LoVo (cell line): ENCODE data around the gene YPEL2.
"Not testable (repeated sequence)": the region's sequence is repeated elsewhere in the genome, so short reads cannot be mapped to it uniquely, and the experiment has no call there.

Source experiments
- DNase-seq: peaks from one replicate; pipeline ENCODE4 v3.0.0-alpha.2; 2016; ENCODE audit warnings: low spot score

YPEL2 gene

GRCh38 chr17:59406808-59407381 is 75.4 kb downstream of the YPEL2 start:
- no peak for DNase-seq

DNA sequence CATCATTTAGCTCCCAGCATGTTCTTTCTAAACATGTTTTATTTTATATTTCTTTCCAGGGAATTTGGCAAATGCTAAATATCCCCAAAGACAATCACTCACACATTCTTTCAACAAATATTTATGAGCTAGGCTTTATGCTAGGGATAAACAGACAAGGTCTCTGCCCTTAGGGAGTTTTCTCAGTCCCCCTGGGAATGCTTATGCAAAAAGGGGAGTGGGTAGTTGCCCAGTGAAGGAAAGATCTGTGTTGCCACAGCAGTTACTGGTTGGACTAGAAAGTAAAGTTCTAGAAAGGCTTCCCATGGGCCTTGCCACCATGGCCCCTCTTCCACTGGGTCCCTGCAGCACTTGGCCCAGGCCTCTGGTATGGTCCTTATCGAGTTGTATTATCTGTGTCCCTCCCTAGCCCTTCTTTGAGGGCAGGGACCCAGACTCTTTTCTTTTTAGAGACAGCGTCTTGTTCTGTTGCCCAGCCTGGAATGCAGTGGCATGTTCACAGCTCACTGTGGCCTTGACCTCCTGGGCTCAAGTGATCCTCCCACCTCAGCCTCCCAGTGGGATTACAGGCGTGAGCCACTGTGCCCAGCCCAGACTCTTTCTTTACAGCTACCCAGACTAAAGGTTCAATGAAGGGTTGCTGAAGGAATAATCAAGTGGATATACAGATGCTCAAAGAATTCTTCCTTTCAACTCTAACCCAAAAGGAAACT is 78.0 kb downstream of the YPEL2 start:
- no peak for DNase-seq

GRCh38 chr17:59410049-59410437 is 78.6 kb downstream of the YPEL2 start:
- no peak for DNase-seq

DNA sequence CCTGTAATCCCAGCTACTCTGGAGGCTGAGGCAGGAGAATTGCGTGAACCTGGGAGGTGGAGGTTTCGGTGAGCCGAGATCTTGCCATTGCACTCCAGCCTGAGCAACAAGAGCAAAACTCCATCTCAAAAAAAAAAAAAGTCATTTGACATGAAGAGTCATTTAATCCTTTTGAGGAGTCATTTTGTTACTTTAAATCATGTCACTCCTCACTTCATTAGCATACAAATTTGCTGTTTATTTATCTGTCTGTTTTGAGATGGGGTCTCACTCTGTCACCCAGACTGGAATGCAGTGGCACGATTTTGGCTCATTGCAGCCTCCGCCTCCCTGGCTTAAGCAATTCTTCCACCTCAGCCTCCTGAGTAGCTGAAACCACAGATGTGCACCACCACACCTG is 81.0 kb downstream of the YPEL2 start:
- DNase-seq, result not testable (repeated sequence)

GRCh38 chr17:59413014-59413766 is 81.7 kb downstream of the YPEL2 start:
- DNase-seq, result no peak

DNA sequence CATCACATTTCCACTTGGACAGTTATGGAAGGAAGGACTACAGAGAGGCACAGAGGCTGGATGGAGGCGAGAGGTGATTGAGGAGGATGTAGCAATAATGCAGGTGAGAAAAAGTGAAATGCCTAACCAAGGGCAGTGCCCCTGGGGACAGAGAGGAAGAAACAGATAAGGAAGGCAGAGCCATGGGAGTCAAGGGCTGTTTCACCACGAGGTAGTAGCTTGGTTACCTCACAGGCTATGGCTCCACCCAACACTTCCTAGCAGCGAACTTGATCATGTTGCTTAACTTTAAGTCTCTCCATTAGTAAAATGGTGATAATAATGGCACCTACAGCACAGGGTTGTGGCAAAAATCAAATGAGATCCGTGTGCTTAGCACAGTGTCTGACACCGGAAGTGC is 83.9 kb downstream of the YPEL2 start:
- DNase-seq, result no peak

- no peak for DNase-seq
Measured at GRCh38 chr17:59416184-59416583, 84.7 kb downstream of the YPEL2 start.

DNA sequence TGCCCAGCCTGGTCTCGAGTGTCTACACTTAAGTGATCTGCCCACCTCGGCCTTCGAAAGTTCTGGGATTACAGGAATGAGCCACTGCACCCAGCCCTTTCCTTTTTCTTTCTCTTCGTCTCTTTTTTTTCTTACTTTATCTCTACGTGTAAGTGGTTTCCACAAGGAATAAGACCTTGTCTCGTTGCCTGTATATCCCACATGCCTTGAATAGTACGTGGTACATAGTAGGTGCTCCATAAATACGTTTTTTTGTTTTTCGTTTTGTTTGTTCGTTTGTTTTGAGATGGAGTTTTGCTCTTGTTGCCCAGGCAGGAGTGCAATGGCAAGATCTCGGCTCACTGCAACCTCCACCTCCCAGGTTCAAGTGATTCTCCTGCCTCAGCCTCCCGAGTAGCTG is 86.0 kb downstream of the YPEL2 start:
- DNase-seq, result no peak

- no peak for DNase-seq
Measured at GRCh38 chr17:59418732-59419166, 87.3 kb downstream of the YPEL2 start.

DNA sequence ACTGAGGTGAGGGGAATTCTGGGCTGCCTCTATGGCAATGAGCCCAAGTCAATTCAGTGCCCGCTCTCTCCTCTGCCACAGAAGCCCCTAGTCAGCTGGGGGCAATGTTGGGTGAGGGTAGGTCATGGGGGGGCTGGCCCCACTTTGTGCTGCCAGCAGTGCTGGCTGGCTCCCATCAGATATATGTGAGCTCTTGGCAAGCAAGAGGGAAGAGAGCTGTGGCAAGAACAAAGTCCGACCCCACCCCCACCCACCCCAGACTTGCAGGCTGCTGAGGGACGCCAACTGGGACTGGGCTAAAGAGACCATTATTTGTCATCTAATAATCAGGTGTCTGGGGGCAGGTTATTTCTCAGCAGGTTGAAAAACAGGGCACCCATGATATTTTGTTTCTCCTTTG is 89.4 kb downstream of the YPEL2 start:
- DNase-seq, result no peak

DNA sequence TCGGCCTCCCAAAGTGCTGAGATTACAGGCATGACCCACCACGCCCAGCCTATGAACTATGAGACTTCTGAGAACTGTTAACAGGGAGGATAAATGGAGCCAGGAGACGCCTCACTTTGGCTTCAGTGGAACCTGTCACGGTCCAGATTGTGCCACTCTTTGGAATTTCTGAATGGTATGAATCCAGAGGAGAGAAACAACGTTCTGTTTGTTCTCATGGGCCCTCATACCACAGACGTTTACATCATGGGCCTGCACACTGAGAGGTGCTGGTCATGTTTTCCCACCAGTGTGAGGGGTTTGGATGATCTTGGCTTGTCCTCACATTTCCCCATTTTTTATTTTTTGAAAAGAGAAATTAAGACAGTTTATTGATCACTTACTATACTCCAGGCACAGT is 90.3 kb downstream of the YPEL2 start:
- no peak for DNase-seq

DNA sequence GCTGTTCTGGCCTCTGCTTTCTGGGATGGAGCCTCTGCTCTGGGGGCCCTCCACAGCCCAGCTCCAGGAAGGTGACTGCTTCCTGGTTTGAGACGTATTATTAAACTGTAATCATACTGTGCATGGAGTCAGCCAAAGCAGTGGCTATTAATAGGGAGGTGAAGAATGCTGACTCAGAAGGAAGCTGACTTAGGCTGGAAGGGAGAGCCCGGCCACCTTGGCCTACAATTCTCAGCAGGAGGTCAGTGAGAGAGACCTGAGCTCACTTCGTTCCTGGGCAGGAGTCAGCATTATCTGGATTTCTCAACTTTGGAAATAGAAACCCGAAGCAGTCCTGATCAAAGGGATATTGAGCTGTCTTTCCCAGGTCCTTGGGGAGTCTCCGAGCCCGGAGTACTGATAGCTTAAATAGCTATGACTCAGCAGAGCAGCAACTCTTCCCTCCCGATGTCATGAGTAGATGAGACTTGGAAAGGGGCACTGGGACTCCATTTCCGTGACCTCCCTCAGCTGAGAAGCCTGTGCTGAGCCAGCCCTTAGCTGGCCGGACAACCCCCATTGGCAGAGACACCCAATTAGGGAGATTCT is 91.8 kb downstream of the YPEL2 start:
- DNase-seq, result peak; percentile 8

DNA sequence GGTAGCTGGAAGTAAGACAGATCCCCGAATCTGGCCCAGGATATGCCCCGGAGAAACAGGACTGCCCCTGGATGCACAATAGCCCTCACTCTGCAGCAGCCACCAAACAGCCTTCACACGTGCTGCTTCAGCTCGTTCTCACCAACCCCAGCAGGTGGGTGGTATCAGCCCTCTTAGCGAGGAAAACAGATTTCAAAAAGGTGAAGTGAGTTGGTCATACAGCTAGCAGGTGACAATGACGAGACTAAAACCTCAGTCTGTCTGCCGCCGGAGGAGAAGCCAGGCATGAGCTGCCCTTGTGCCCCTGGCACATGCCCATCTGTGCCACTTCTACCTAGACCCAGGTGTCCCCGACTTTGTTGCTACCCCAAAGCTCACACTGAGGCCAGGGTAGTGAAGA is 92.4 kb downstream of the YPEL2 start:
- DNase-seq, result no peak

DNA sequence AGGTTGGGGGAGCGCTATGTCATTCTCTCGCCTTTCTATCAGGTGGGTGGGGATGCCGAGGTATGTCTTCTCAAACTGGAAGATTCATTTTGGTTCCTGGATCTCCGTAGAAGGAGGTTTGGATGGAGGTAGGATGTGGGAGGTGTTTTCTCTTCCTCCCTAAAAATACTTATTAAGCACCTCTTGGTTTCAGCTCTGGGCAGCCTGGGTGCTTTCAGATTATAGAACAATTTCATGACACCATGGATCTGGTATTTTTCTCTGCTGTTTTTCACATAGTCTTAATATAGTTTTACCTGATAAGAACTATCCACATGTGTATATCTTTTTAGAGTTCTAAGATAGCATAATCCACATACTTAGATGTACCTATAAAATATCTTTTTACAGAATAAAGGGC is 92.9 kb downstream of the YPEL2 start:
- DNase-seq, result no peak

DNA sequence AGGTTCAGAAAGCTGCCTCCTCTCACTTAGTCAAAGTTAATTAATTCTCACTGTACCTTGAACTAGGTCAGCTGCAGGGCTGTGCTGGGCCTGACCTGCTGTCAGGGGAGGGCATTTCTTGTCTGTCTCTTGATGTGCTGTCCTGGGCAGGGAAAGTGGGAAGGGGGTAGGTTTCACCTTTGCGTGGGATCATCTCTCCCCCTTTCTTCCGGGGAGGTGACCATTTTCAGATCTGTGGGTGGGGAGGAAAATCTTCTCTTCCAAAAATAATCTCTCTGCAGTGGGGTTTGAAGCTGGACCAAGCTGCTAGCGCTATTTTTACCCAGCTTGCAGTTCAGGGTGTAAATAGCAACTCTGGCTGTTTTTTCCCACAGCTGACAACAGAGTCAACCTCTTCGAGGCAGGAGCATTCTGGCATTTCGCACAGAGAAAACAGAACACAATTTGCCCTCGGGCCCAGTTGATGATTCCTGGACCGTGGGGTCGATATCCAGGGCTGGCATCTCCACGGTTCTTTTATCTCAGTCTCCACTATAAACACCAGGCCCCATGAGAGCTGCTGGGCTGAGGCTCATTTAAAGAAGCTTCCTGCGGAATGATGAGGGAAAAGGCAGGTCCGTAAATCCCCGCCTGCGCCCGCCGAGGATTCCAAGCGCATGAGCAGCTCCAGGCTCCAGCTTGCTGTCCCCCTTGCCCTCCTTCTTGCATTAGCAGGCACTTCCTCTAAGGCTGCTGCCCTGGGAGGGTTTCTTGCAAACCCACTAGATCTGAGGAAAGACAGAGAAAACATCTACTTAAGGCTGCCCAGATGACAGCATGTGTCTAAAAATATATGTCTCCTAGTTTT is 93.9 kb downstream of the YPEL2 start:
- DNase-seq, result no peak

DNA sequence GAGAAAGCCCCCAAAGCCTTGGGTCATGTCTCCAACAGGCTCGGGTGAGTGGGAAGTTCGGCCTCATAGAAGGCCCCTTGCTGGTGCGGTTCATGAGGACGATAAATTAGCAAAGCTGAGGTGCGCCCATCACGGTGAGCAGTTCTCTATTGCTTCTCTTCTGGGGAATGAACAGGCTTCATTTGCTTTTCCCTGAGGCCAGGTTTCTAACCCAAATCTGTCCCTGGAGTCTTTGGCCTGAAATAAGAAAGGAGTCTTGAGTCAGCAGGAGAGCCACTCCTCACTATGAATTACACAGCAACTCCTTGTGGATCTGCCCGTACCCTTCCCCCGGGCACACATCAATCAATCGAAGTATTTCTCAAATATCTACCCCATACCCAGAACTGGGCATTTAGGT is 94.6 kb downstream of the YPEL2 start:
- DNase-seq, result no peak

DNA sequence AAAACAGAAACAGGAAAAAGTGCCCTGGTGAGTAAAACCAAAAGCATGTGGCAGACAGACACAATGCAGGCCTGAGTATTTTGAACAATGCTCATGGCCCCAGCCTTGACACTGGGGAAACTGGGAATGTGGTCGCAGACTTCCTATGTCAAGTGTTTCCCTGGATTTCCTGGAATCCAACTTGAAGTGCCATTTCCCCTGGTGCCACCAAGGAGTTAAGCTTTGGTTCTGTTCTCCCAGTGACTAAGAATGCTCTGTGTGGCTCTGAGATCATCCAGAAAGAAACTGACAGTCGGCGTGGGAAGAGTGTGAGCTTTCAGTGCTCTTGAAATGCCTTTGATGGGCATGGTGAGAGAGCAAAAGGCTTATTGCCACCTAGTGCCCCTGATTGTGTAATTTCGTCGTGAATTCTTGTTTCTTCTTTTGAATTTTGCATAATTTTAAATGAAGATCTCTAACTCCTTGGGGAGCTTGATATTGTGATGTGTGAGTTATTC is 96.0 kb downstream of the YPEL2 start:
- no peak for DNase-seq

GRCh38 chr17:59427996-59428395 is 96.5 kb downstream of the YPEL2 start:
- DNase-seq, result no peak

DNA sequence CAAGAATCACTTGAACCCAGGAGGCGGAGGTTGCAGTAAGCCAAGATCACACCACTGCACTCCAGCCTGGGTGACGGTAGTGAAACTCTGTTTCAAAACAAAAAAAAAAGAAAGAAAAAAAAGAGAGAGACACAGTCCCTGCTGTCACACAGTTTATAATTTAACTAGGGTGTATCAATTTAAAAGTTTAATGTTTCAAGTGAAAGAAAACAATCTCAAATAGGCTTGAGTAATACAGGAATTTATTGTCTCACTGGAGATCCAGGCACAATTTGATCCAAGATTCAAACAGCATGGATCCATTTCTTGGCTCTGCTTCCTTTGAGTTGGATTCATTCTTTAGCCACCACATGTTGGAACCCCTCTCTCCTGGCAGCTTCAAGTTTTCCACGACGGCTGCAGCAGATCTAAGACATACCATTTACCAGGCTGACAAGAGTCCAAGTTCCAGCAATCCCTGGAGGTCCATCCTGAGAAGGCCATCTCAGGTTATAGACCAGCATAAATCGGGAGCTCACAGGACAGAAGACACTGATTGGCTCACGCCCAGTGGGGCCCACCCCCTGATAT is 97.5 kb downstream of the YPEL2 start:
- no peak for DNase-seq

DNA sequence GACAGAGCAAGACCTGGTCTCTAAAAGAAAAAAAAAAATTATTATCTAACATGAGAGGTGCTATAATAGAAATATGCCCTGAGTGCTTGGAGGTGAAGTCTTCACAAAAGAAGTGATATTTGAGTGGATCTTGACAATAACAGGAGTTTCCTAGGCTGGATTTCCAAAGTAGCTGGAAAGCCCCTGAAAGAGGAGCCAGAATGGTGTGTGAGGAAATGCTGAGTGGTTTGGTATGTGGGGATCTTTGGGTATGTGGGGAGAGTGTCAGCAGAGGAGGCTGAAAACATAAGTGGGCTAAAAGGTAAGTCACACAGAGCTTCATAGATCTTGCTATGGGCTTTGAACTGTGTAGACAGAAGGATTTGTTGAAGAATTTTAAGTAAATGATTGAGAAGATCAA is 100.1 kb downstream of the YPEL2 start:
- no peak for DNase-seq

GRCh38 chr17:59432657-59433056 is 101.2 kb downstream of the YPEL2 start:
- DNase-seq, result no peak

GRCh38 chr17:59433586-59433985 is 102.1 kb downstream of the YPEL2 start:
- no peak for DNase-seq
